Neural progenitor cell (in vitro differentiated cells): ENCODE measurements around the gene ACTR6.

Experiments used
- EZH2 ChIP-seq: fragments of 200-600 bp; sonication (generic); IDR thresholded peaks from 2 replicates; pipeline ENCODE4 v1.6.1; 2017; ENCODE audit warnings: antibody characterized with exemption, mild to moderate bottlenecking, moderate library complexity
- TF ChIP-seq, protein P1 (sequence below): fragments of 200-600 bp; sonication (generic); IDR thresholded peaks from 2 replicates; pipeline ENCODE4 v1.5.1; 2017; ENCODE audit warnings: antibody characterized with exemption, mild to moderate bottlenecking

GRCh38 chr12:100266835-100267602 is 66.4 kb downstream of the ACTR6 start, which contains the start of the genes DEPDC4 and SCYL2:
- TF ChIP-seq, protein P1, sequence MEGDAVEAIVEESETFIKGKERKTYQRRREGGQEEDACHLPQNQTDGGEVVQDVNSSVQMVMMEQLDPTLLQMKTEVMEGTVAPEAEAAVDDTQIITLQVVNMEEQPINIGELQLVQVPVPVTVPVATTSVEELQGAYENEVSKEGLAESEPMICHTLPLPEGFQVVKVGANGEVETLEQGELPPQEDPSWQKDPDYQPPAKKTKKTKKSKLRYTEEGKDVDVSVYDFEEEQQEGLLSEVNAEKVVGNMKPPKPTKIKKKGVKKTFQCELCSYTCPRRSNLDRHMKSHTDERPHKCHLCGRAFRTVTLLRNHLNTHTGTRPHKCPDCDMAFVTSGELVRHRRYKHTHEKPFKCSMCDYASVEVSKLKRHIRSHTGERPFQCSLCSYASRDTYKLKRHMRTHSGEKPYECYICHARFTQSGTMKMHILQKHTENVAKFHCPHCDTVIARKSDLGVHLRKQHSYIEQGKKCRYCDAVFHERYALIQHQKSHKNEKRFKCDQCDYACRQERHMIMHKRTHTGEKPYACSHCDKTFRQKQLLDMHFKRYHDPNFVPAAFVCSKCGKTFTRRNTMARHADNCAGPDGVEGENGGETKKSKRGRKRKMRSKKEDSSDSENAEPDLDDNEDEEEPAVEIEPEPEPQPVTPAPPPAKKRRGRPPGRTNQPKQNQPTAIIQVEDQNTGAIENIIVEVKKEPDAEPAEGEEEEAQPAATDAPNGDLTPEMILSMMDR, result peak; percentile 11
- peak; percentile 32 for TF ChIP-seq EZH2
